Measurements from ENCODE around the gene FBXL19.

The FBXL19 gene

DNA sequence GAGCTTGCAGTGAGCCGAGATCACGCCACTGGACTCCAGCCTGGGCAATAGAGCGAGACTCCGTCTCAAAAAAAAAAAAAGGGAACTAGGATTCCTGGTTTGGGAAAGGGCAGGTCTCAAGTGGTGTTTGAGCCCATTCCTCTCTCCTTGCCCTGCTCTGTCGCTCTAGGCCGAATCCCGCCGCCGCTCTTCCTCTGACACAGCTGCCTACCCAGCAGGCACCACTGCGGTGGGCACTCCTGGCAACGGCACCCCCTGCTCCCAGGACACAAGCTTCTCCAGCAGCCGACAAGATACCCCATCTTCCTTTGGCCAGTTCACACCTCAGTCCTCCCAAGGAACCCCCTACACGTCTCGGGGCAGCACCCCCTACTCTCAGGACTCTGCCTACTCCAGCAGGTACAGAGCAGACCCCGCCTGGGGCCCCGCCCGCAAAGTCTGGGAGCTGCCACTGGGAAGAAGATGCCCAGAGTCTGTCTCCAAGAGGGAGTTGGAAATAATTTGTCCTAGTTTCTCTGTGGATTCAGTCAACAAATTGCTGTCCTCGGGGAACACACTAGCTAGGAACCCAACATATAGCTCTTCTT, 40.6 kb downstream of the FBXL19 start:
- Histone ChIP-seq H3K36me3 (peaks cover 57% of the 10 kb centered on the region), H3K27me3 (no peaks in the 10 kb centered on the region), H3K4me3 (ENCODE audit: low read depth in 1 of 2, low read length in 1 of 2) (no peak overlapping the region), H3K27ac (no peak overlapping the region), H3K9me3 (no peaks in the 10 kb centered on the region), H3K4me1 (ENCODE audit: control insufficient read depth in 1 of 2, insufficient read depth in 1 of 2, low read depth in 1 of 2, low read length in 1 of 2) (no peaks in the 10 kb centered on the region)
- TF ChIP-seq, protein P1, sequence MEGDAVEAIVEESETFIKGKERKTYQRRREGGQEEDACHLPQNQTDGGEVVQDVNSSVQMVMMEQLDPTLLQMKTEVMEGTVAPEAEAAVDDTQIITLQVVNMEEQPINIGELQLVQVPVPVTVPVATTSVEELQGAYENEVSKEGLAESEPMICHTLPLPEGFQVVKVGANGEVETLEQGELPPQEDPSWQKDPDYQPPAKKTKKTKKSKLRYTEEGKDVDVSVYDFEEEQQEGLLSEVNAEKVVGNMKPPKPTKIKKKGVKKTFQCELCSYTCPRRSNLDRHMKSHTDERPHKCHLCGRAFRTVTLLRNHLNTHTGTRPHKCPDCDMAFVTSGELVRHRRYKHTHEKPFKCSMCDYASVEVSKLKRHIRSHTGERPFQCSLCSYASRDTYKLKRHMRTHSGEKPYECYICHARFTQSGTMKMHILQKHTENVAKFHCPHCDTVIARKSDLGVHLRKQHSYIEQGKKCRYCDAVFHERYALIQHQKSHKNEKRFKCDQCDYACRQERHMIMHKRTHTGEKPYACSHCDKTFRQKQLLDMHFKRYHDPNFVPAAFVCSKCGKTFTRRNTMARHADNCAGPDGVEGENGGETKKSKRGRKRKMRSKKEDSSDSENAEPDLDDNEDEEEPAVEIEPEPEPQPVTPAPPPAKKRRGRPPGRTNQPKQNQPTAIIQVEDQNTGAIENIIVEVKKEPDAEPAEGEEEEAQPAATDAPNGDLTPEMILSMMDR (IDR thresholded peaks at IDR 0.05) = no peak

DNA sequence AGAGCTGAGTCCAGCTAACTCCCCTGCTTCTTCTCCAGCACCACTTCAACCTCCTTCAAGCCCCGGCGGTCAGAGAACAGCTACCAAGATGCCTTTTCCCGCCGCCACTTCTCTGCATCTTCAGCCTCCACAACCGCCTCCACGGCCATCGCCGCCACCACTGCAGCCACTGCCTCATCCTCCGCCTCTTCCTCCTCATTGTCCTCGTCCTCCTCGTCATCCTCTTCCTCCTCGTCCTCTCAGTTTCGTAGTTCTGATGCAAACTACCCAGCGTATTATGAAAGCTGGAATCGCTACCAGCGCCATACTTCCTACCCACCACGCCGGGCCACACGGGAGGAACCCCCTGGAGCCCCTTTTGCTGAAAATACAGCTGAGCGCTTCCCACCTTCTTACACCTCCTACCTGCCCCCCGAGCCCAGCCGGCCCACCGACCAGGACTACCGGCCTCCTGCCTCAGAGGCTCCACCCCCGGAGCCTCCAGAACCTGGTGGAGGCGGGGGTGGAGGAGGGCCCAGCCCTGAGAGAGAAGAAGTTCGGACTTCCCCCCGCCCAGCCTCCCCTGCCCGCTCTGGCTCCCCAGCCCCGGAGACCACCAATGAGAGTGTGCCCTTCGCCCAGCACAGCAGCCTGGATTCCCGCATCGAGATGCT, 41.3 kb downstream of the FBXL19 start:
- Histone ChIP-seq H3K27ac (no peak overlapping the region), H3K4me3 (ENCODE audit: low read depth in 1 of 2, low read length in 1 of 2) (no peak overlapping the region), H3K9me3 (no peaks in the 10 kb centered on the region), H3K4me1 (ENCODE audit: control insufficient read depth in 1 of 2, insufficient read depth in 1 of 2, low read depth in 1 of 2, low read length in 1 of 2) (no peaks in the 10 kb centered on the region), H3K36me3 (peaks cover 64% of the 10 kb centered on the region), H3K27me3 (no peaks in the 10 kb centered on the region)
- TF ChIP-seq, protein P1 (IDR thresholded peaks at IDR 0.05) = no peak

DNA sequence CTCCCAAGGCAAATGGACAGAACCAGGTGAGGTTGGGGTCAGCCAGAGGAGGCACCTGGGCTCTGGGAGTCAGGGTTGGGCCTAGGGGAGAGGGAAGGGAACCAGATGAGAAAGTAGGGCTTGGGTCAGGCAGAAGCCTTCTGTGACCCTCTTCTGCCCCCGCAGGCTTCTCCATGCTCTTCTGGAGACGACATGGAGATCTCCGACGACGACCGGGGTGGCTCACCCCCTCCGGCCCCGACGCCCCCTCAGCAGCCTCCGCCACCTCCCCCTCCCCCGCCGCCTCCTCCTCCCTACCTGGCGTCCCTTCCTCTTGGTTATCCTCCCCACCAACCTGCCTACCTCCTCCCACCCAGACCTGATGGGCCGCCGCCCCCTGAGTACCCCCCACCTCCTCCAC, 42.1 kb downstream of the FBXL19 start:
- Histone ChIP-seq H3K27me3 (no peaks in the 10 kb centered on the region), H3K4me3 (ENCODE audit: low read depth in 1 of 2, low read length in 1 of 2) (no peak overlapping the region), H3K36me3 (peaks cover 69% of the 10 kb centered on the region), H3K4me1 (ENCODE audit: control insufficient read depth in 1 of 2, insufficient read depth in 1 of 2, low read depth in 1 of 2, low read length in 1 of 2) (no peaks in the 10 kb centered on the region), H3K27ac (no peak overlapping the region), H3K9me3 (no peaks in the 10 kb centered on the region)
- TF ChIP-seq, protein P1 (IDR thresholded peaks at IDR 0.05) = no peak

DNA sequence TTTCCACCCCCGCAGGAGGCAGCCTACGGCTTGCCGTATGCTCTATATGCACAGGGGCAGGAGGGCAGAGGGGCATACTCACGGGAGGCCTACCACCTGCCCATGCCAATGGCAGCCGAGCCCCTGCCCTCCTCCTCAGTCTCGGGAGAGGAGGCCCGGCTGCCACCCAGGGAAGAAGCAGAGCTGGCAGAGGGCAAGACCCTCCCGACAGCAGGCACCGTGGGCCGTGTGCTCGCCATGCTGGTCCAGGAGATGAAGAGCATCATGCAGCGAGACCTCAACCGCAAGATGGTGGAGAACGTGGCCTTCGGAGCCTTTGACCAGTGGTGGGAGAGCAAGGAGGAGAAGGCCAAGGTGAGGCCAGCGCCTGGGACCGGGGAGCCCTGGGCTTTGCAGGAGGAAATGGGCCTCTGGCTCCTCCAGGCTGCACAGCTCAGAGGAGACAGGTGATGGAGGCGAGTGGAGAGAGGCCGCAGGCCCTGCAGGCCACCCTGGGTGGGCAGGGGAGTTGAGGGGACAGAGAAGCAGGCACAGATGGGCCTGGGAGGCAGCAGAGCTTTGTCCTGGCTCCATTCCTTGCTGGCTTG, 42.8 kb downstream of the FBXL19 start:
- H3K27me3 ChIP-seq = no peaks in the 10 kb centered on the region
- no peak overlapping the region for H3K27ac ChIP-seq
- TF ChIP-seq, protein P1 (IDR thresholded peaks at IDR 0.05) = no peak
- H3K36me3 ChIP-seq = peaks cover 73% of the 10 kb centered on the region
- H3K9me3 ChIP-seq = no peaks in the 10 kb centered on the region
- H3K4me1 ChIP-seq (ENCODE audit: control insufficient read depth in 1 of 2, insufficient read depth in 1 of 2, low read depth in 1 of 2, low read length in 1 of 2) = no peaks in the 10 kb centered on the region
- no peak overlapping the region for H3K4me3 ChIP-seq (ENCODE audit: low read depth in 1 of 2, low read length in 1 of 2)

DNA sequence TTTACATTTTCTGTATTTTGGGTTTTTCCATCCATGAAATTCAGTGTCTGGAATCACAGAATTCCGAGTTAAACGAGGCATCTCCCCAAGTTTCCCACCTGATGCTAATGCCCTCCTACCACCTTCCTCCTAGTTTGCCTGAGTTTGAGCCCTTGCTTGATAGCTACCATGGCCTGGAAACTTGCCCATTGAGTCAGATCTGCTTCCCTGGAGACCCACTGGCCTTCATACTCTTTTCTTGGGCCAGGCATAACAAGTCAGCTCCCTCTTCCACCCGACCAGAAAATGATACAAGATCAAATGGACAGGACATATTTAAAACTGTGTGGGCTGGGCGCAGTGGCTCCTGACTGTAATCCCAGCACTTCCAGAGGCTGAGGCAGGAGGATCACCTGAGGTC, 44.4 kb downstream of the FBXL19 start:
- Histone ChIP-seq H3K27ac (no peak overlapping the region), H3K27me3 (no peaks in the 10 kb centered on the region), H3K4me3 (ENCODE audit: low read depth in 1 of 2, low read length in 1 of 2) (no peak overlapping the region), H3K4me1 (ENCODE audit: control insufficient read depth in 1 of 2, insufficient read depth in 1 of 2, low read depth in 1 of 2, low read length in 1 of 2) (no peaks in the 10 kb centered on the region), H3K9me3 (no peaks in the 10 kb centered on the region), H3K36me3 (peaks cover 81% of the 10 kb centered on the region)
- TF ChIP-seq, protein P1 (IDR thresholded peaks at IDR 0.05) = no peak

Measured in neutrophil (primary cell).